ENCODE measurements around the gene MST1R. TPM values are rescaled to one million over a fixed set of nuclear protein-coding genes. Genes with fewer than 3 reads are reported as not detected.

Gene MST1R
- total RNA-seq, 2 donors from 2014 or later, result 6.8 to 11.2 TPM

GRCh38 chr3:49930922-49931321, 27.2 kb upstream of the MST1R start:
- Histone ChIP-seq H3K27ac (ENCODE audit: low read depth, low read length) (no peak overlapping the region), H3K4me1 (ENCODE audit: control insufficient read depth, insufficient read depth, low read length) (peaks cover 6% of the 10 kb centered on the region), H3K9ac (ENCODE audit: extremely low read depth, low read length, poor library complexity, severe bottlenecking) (no peak overlapping the region), H3K36me3 (ENCODE audit: control insufficient read depth, insufficient read depth, low read length) (no peaks in the 10 kb centered on the region), H3K4me3 (ENCODE audit: low read length) (no peak overlapping the region), H3K9me3 (ENCODE audit: control insufficient read depth, low read length) (no peaks in the 10 kb centered on the region), H3K27me3 (ENCODE audit: control insufficient read depth, insufficient read depth, low read length, poor library complexity, severe bottlenecking) (no peaks in the 10 kb centered on the region)
- H3K4me1 Mint-ChIP-seq, result peaks cover 14% of the 10 kb centered on the region
- no peaks in the 10 kb centered on the region for H3K9me3 Mint-ChIP-seq
- peak overlapping the region; percentile 84 for H3K27ac Mint-ChIP-seq
- DNase-seq, result peak; percentile 92
- no peaks in the 10 kb centered on the region for H3K27me3 Mint-ChIP-seq (ENCODE audit: insufficient read depth)
- H3K36me3 Mint-ChIP-seq (ENCODE audit: low read depth), result no peaks in the 10 kb centered on the region
- no peak overlapping the region for H3K4me3 Mint-ChIP-seq
- 7% methylated on average over 1 of the region's 1 CpG; no CpG with 5 or more reads in 1 of the 2 experiments for WGBS, 2 experiments (ENCODE audit: insufficient coverage in 1 of 2, insufficient read length in 1 of 2)
- peak; percentile 67 for TF ChIP-seq CTCF (conservative IDR thresholded peaks at IDR 0.05)

- peak overlapping the region; percentile 73 for H3K4me3 Mint-ChIP-seq
- no peaks in the 10 kb centered on the region for H3K36me3 Mint-ChIP-seq (ENCODE audit: low read depth)
- H3K36me3 ChIP-seq (ENCODE audit: control insufficient read depth, insufficient read depth, low read length), result no peaks in the 10 kb centered on the region
- no peaks in the 10 kb centered on the region for H3K9me3 Mint-ChIP-seq
- no peaks in the 10 kb centered on the region for H3K27me3 ChIP-seq (ENCODE audit: control insufficient read depth, insufficient read depth, low read length, poor library complexity, severe bottlenecking)
- H3K9ac ChIP-seq (ENCODE audit: extremely low read depth, low read length, poor library complexity, severe bottlenecking), result no peak overlapping the region
- peak overlapping the region; percentile 84 for H3K27ac Mint-ChIP-seq
- H3K9me3 ChIP-seq (ENCODE audit: control insufficient read depth, low read length), result no peaks in the 10 kb centered on the region
- H3K27me3 Mint-ChIP-seq (ENCODE audit: insufficient read depth), result no peaks in the 10 kb centered on the region
- peaks cover 14% of the 10 kb centered on the region for H3K4me1 Mint-ChIP-seq
- H3K4me1 ChIP-seq (ENCODE audit: control insufficient read depth, insufficient read depth, low read length), result peaks cover 6% of the 10 kb centered on the region
- peak overlapping the region; percentile 82 for H3K4me3 ChIP-seq (ENCODE audit: low read length)
- WGBS, 2 experiments (ENCODE audit: insufficient coverage in 1 of 2, insufficient read length in 1 of 2), result 76 to 90% methylated on average over 11 to 16 of the region's 16 CpGs
- TF ChIP-seq CTCF (conservative IDR thresholded peaks at IDR 0.05), result no peak
- H3K27ac ChIP-seq (ENCODE audit: low read depth, low read length), result no peak overlapping the region
- DNase-seq, result peak; percentile 58
These were observed 26.6 kb upstream of the MST1R start for GRCh38 chr3:49930168-49930690.

GRCh38 chr3:49929291-49930167, 25.9 kb upstream of the MST1R start, which contains the start of gene MON1A:
MON1A (minus strand) TSS chr3:49929811; CDS start chr3:49913346, 16,465 bp downstream.
- Mint-ChIP-seq H3K9me3 (no peaks in the 10 kb centered on the region), H3K36me3 (ENCODE audit: low read depth) (no peaks in the 10 kb centered on the region), H3K27me3 (ENCODE audit: insufficient read depth) (no peaks in the 10 kb centered on the region), H3K4me1 (peaks cover 14% of the 10 kb centered on the region), H3K4me3 (peak within 1 kb of the TSS; percentile 73), H3K27ac (peak within 1 kb of the TSS; percentile 84)
- Histone ChIP-seq H3K27ac (ENCODE audit: low read depth, low read length) (no peak within 1 kb of the TSS), H3K4me1 (ENCODE audit: control insufficient read depth, insufficient read depth, low read length) (peaks cover 6% of the 10 kb centered on the region), H3K9ac (ENCODE audit: extremely low read depth, low read length, poor library complexity, severe bottlenecking) (peak within 1 kb of the TSS; percentile 31), H3K4me3 (ENCODE audit: low read length) (peak within 1 kb of the TSS; percentile 82), H3K27me3 (ENCODE audit: control insufficient read depth, insufficient read depth, low read length, poor library complexity, severe bottlenecking) (no peaks in the 10 kb centered on the region), H3K9me3 (ENCODE audit: control insufficient read depth, low read length) (no peaks in the 10 kb centered on the region), H3K36me3 (ENCODE audit: control insufficient read depth, insufficient read depth, low read length) (no peaks in the 10 kb centered on the region)
- WGBS, 2 experiments (ENCODE audit: insufficient coverage in 1 of 2, insufficient read length in 1 of 2), result 5 to 7% methylated on average over 26 to 56 of the region's 56 CpGs
- TF ChIP-seq CTCF (conservative IDR thresholded peaks at IDR 0.05), result peak; percentile 74
- peak; percentile 99 for DNase-seq

All from endodermal cell (in vitro differentiated cells).